HG03571 (cell line): ENCODE measurements around the gene SRL.

Source experiments
- ATAC-seq: cut with Tn5 transposase; IDR thresholded peaks from one replicate; pipeline ENCODE4 v1.9.1; 2021; ENCODE audit not compliant: unreplicated experiment

SRL gene

GRCh38 chr16:4241928-4242283, at the start of gene SRL:
Gene SRL, minus strand, starts transcription at chr16:4242080. Its CDS starts 13 bp downstream, at chr16:4242067.
- no peak for ATAC-seq

DNA sequence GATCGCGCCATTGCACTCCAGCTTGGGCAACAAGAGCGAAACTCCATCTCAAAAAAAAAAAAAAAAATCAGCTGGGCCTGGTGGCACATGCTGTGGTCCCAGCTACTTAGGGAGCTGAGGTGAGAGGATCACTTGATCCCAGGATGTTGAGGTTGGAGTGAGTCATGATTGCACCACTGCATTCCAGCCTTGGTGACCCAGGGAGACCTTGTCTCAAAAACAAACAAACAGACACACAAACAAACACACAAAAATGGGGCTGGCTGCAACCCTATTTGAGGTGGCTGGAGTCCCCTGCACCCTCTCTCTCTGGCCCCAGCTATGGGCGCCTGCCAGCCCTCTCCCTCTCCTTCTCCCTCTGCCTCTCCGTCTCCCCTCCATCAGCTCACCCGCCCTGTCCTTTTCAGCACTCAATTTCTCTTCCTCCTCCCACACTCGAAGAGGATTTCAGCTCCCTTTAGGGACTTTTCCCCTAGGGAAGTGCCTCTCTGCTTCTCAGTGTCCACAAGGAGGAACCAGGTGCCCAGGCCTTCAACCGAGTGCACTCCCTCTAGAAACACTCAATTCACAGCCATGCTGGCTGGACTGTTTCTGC, 48.5 kb upstream of the SRL start:
- ATAC-seq, result no peak

- ATAC-seq, result no peak
Observed at GRCh38 chr16:4288148-4288921, 46.5 kb upstream of the SRL start.

GRCh38 chr16:4285167-4285566, 43.3 kb upstream of the SRL start:
- ATAC-seq, result no peak

DNA sequence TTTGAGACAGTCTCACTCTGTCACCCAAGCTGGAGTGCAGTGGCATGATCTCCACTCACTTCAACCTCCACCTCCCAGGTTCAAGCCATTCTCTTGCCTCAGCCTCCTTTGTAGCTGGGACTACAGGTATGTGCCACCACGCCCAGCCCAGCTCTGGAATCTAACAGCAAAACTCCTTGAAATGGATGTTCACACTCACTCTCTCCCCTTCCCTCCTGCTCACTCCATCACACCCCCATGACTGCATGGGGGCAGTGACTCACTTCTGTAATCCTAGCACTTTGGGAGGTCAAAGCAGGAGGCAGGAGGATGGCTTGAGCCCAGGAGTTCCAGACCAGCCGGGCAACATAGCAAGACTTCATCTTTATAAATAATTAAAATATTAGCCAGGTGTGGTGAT, 42.1 kb upstream of the SRL start:
- no peak for ATAC-seq

- ATAC-seq, result no peak
Observed at GRCh38 chr16:4283441-4283840, 41.6 kb upstream of the SRL start.

DNA sequence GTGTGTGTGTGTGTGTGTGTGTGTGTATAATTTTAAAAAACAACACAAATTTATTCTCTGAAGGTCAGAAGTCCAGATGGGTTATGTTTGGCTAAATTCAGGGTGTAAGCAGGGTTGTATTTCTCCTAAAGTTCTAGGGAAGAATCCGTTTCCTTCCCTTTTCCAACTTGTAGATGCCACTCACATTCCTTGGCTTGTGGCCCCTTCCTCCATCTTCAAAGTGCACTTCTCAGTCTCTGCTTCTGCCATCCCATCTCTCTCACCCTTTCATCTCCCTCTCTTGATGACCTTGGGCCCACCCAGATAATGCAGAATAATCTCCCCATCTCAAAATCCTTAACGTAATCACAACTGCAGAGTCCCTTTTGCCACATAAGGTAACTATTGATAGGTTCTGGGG, 38.7 kb upstream of the SRL start:
- ATAC-seq, result no peak

GRCh38 chr16:4277987-4278513, 36.2 kb upstream of the SRL start:
- no peak for ATAC-seq

GRCh38 chr16:4275861-4276260, 34.0 kb upstream of the SRL start:
- no peak for ATAC-seq

DNA sequence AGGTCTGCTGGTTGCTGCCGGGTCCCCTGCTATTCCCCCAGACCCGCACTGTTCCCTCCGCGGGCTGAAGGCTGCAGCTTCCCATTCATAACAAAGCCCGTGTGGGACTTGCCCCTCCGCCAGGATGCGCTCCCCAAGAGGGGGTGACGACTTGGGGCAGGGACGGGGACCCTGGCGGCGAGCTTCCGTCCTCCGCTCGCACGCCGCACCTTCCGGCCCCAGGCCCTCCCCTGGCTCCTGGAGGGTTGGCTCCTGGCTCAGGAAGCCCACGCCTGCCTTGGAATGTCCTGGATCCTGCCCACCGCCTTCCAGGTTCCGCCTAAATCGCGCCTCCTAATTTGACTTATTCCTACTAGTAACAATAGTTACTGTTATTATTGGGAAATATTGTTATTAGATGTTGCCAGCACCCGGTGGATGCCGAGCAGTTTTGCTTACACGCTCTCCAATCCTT, 32.0 kb upstream of the SRL start:
- ATAC-seq, result no peak

DNA sequence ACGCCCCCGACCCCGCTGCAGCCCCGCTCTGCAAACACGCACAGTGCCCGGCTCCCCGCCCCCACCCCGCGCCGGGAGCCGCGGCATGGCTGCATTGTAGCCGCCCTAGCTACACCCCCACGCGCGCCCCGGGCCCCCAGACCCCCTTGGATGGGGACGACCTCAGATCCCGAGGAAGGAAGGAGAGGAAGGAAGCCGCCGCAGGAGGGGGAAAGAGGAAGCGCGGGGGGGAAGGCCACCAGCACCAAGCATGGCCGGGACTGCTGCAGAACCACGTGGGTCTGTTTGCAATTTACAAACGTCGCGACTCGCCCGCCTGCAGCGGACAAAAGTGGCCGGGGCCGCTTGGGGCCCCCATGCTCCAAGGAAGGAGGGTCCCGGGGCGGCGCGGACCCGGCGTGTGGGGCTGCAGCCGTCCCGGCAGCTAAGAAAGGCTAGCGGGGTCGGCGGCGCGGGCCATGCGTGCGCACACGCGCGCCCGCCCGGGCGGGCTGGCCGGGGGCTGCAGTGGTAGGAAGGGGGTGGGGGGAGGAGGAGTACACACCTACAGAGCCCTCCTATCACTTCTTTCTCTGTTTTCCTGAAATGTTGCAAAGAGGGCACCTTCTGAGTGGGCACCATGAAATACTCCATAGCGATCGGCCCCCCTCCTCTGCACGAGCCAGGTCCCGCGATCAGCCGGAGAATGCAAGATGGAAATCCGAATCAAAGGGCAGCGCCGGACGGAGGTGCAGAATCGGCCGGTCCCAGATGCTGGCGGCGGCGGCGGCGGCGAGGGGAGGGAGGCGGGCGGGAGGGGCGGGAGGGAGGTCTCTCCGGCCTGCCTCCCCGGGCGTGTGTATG, 30.5 kb upstream of the SRL start:
- peak; percentile 14 for ATAC-seq

DNA sequence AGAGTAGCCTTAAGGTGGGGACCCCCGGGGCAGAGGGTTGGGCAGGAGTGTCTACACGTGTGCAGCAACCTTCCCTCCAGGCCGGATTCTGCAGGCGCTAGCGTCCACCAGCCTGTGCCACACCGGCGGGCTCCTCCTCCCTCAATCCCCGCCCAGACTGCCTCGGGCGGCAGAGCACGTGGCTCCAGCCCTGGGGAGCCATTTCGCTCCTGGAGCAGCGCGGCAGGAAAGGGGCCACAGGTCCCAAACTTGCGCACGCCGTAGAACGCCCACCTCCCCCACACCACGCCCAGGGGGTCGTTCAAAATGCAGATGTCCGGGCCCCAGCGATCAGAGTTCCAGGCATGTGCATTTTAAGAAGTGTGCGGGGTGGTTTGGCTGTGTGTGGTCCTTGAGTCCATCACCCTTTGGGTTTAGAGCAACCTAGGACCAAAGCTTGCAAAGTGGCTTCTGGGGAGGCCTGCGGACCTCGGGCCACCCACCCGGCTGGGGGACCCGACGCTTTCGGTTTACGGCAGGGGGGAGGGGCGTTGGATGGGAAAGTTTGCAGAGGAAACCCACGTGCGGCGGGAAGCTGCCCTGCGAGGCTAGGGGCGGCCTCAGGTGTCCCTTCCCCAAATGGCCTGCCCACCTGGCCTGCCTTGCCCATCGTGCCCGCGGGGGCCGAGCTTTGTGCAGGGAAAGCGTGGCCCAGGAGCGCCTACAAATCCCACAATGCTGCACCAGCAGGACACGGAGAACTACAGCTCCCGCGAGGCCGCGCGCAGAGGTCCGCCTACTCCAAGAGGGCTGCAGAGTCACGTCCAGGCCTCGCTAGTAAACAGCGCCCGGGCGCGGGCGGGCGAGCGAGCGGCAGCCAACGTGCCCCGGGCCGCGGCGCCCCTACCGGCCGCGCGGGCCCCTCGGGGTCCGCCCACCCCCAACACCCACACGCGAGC, 29.6 kb upstream of the SRL start:
- ATAC-seq, result peak; percentile 58

DNA sequence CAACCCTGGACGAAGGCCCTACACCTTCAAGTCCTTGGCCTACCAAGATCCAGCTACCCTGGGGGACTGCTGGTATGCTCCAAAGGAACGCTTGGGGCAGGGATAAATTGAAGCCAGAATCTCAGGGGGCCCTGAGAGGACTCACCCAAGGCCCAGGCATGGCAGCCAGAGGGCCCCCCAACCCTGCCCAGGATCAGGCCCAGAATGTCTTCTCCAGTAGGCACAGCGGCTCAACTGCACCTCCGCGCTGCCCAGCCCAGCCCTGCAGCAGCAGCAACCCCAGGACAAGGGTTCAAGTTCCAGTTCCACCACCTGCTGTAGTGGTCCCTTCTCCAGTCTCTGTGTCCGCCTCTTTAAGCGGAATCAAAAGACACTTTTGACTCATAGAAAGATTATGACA, 28.7 kb upstream of the SRL start:
- ATAC-seq, result no peak

- ATAC-seq, result no peak
Observed at GRCh38 chr16:4270091-4270490, 28.2 kb upstream of the SRL start.

GRCh38 chr16:4266372-4266771, 24.5 kb upstream of the SRL start:
- ATAC-seq, result no peak

DNA sequence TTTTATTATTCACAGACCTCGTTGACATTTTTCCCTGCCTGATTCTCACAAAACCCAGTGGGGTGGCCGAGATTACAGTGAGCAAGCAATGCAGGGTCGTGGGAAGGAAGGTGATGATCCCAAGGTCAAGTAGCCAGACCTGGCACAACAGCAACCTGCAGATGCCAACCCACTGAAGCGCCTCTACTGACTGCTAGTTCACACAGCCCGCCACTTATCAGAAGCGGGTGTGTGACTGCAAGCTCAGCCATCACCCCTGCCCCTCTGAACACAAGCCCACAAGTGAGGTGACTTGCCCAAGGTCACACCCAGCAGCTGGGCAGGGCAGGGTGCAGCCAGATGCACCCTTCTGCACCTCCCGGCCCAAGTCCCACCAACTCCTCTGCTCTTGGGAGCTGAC, 23.8 kb upstream of the SRL start:
- ATAC-seq, result no peak

- no peak for ATAC-seq
Observed at GRCh38 chr16:4264546-4264945, 22.7 kb upstream of the SRL start.

- no peak for ATAC-seq
Observed at GRCh38 chr16:4263504-4264436, 21.9 kb upstream of the SRL start.

DNA sequence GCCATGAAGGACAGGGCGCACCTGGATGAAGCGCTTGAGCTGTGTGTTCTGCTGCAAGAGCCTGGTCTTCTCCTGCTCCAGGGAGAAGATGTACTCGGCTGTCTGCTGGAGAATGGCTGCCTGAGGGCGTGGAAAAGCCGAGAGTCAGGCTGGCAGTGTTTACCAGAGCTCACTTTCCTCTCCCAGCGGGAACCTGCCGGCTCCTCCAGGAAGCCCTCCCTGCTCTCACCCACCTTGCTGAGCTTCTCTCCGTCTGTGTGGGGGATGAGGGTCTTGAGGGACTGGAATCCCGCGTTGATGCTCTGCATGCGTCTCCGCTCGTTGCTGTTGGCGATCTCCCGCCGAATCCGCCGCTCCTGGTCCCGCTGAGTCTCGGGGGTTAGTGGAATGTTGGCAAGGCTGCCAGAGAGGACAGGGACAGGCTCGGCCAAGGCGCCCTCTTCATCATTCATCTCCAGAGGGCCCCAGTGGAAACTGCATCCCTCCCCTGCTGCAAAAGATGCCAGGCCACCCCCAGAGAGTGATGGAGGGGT, 20.5 kb upstream of the SRL start:
- ATAC-seq, result no peak
